GM19043 (cell line): ENCODE results near the gene LINC00237.

Experiments
- ATAC-seq: cut with Tn5 transposase; IDR thresholded peaks from one replicate; pipeline ENCODE4 v1.9.1; 2021; ENCODE audit warnings: low read depth; ENCODE audit not compliant: unreplicated experiment

The LINC00237 gene

DNA sequence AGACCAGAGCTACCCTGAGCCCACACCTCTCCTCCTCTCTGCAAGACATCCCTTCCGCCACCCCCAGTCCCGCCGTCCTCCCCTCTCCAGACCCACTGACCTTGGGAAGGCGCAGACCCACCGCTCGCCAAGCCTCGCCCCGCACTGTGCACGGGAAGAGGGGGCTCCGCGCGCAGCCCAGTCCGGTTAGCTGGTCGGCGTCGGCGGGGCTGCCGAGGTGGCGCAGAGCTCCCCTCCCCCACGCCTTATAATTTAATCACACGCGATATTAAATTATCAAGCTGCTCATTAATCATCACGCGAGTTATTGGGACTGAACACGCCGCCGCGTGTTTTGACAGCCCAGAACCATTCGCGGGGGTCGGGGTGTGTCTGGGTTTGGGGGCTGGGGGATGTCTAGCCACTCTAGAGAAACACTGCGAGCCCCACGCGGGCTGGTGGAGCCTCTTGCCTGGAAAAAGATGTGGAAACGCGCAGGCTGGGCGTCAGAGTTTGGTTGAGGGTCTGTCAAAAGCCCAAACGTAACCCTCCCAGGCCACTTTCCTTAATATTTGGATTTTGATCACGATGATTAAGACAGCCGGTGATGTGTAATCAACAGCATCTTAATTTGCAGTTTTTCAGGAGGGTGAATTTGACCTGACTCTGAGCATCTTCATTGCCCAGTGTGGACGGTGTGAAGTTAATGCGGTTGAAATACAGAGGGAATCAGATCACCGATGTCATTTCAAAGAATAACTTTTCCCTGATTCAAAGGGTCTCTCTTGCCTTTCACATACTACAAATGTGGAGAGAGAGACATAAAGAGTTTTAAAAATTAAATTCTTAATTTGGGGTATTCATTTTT is at the start of gene LINC00237:
Gene LINC00237, minus strand, starts transcription at position 188 of the 847 bp plus-strand sequence.
- ATAC-seq, result no peak

DNA sequence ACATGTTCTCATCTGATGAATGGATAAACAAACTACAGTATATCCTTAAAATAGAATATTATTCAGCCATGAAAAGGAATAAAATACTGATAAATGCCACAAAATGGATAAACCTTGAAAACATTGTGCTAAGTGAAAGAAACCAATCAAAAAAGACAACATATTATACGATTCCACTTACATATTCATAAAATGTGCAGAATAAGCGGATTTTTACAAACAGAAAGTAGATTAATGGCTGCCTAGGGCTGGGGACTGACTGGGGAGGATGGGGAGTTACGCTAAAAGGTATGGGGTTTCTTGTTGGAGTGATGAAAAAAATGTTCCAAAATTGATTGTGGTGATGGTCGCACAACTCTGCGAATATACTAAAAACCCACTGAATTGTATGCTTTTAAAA is 49.1 kb upstream of the LINC00237 start:
- ATAC-seq, result no peak

DNA sequence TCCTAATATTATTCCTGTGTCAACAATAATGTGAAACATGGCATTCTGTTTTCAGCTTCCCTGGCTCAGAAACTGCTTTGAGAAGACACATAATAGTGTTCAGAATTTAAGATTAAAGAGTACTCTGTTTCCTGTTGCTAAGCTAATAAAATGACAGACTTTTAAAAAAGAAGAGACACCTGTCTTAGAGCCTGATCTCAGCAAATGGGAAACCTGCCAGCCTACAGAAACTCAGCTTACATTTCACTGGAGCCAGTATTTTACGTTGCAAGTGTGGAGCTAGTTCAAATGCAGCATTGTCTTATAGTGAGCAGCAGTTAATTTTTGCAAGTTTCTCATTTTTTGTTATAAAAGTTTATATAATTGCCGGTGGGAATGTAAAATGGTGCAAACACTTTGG is 48.5 kb upstream of the LINC00237 start:
- no peak for ATAC-seq

DNA sequence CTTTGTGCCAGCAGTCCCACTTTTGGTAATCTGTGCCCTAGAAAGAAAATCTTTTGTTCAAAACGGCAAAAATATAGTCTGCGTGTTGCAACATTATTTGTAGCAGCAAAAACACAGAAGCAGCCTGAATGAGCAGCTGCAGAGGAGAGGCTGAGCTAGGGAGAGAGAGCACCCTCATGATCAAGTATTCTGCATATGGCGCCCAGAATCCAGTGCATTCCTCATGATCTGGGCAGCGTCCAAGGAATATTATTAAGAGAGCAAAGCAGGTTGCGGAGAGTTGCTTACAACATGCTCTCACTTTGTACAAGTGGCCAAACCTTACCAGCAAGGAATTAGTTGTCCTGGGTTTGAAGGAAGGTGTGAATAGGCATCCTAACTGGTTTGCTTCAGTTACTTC is 45.6 kb upstream of the LINC00237 start:
- no peak for ATAC-seq

DNA sequence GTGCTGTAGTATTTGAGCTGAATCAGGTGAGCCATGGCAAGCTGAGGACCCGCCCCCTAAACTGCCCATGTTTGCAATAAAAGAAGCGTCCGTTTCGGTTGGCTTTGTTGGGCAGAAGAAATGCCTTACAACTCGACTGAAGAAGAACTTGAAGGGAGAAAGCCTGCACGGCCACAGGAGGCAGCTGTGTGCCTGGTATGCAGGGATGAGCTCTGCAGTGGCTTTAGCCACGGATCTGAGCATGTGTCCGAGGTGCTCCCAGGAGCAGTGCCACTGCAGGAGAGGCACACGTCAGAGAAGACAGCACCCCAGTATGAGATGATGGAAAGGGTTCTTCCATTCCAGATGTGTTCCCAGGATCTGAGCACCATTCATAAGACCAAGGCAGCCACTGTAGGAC is 43.2 kb upstream of the LINC00237 start:
- ATAC-seq, result no peak

DNA sequence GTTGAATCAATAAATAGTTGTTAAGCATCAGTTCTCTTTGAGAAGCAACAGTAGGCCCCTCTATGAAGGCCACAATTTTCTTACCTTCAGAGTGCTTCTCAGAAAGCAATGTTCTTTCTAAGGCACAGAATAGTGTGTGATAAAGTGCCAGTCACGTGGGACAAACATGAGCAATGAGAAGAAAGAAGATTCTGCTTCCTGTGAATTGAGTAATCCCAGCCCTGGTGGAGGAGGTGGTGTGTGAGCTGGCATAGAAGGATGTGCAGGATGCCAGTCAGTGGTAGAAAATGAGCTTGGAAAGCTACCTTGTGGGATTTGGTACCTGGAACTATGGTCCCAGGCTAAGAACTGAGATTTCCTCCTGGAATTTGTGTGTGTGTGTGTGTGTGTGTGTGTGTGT is 41.4 kb upstream of the LINC00237 start:
- ATAC-seq, result no peak

DNA sequence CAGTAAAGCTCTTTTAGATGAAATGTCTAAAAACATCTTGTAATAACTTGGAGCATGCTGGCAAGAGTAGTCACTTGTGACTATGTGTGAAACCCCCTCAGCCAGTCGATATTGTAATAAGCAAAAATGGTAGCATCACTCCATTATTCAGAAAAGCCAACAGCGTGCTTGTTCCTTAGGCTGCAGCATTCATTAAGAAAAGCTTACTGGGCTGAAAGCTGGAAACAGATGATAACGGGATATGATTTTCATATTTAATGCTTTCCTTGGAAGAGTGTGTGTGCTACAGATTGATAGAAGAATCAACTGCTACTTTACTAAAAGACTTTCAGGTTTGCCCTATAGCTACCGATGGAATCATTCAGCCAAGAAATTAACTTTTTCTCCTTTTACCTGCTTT is 40.1 kb upstream of the LINC00237 start:
- no peak for ATAC-seq

DNA sequence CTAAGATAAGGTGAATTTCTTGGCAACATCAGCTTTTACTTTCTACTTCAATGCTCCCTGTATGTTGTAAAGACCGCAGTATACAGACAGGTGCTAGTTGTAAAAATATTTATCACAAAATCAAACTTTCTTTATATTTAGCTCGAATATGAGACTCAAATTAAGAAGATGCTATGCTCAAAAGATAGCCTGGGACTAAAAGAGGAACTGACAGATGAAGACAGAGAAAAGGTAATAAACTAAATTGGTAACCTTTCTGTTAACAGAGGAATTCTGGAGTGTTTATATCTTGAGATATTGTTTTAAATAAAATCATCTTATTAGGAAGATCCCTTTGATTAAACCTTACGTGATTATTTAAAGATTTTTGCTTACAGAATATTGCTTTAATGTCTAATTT is 39.3 kb upstream of the LINC00237 start:
- ATAC-seq, result no peak

DNA sequence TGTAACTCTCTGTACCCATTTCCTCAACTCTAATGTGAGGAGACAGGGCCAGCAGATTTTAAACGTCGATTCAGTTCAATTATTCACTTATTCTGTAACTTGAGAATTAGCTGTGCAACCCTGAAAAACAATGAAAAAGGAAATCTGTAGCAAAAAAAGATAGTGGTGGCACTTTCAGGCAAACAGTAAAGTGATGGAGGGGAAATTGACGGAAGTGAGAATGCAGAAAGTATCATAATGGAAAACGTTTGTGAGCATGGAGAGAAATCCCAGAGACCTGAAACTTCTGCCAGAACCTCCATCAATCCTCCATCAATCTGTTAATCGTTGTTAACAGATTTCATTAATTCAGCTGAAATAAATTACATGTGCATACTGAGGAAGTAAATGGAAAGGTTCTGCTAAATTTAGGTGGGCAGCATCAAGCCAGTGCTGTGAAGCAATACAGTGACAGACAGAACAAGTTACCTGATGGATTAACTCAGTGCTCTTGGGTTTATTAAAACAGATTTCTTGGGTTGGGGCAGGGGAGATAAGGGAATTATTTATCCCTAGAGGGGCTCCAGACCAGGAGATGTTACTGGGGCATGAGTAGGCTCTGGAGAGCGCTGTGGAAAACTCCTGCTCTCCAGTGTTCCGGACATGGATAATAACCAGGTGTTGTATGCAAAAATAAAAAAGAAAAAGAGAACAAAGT is 37.2 kb upstream of the LINC00237 start:
- no peak for ATAC-seq

DNA sequence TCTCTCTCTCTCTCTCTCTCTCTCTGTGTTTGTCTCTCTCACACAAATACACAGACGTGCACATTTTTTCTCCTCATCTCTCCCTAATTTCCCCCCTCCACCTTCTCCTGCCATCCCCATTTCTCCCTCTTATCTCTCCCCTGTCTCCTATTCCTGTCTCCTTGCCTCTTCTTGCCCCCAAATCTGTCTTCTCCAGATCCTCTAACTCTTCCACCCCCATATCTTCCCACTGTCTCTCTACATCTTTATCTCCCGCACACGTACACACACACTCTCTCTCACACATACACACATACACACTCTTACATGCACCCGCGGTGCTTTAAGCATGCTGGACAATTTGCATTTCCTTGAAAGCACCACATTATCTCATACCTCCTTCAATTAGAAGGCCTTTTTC is 35.7 kb upstream of the LINC00237 start:
- no peak for ATAC-seq

DNA sequence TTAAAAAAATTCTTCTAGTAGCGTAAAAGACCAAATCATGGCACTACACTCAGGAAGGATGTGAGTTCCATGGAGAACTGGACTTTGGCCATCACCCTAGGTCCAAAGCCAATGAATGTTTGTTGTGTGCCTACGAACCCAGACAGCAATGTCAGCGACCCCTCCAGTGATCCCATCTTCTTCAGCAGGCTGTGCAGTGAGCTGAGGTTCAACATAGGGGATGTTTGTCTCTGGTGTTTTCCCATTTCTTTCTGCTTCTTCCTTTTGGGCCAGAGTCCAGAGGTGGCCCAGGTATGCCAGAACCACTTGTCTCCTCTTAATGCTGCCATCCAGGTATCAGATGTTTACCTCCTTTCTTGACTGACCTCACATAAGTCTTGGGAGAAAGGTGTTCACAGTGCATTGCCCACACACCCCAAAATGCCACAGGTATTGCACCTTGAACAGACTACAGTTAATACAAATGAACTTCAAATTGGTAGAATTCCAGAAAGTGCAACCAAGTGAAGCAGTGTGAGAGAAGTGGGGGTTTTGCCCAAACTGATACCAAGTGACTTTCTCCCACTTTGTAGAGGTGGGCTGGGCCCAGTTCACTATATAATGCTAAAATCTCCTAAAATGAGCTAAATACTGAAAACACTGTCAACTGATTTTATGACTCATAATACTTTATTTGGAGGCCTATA is 33.9 kb upstream of the LINC00237 start:
- ATAC-seq, result no peak

DNA sequence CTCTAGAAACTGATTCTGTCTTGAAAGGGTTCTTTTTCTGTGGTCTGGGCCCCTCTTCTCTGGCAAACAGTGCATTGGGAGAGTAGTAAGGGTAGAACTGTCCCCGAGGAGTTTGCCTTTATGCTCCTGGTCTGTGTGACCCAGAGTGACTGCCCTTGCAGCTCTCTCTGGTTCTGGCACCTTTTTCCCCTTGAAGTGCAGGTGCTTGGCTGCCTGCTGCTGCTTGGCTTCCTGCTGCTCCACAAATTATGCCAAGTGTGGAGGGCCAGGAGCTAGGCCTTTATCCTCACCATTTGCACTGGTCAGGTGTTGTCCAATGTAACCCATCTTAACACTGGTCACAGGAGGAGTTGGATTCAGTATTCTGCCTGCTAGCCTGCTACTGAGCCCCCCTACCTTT is 30.9 kb upstream of the LINC00237 start:
- no peak for ATAC-seq

DNA sequence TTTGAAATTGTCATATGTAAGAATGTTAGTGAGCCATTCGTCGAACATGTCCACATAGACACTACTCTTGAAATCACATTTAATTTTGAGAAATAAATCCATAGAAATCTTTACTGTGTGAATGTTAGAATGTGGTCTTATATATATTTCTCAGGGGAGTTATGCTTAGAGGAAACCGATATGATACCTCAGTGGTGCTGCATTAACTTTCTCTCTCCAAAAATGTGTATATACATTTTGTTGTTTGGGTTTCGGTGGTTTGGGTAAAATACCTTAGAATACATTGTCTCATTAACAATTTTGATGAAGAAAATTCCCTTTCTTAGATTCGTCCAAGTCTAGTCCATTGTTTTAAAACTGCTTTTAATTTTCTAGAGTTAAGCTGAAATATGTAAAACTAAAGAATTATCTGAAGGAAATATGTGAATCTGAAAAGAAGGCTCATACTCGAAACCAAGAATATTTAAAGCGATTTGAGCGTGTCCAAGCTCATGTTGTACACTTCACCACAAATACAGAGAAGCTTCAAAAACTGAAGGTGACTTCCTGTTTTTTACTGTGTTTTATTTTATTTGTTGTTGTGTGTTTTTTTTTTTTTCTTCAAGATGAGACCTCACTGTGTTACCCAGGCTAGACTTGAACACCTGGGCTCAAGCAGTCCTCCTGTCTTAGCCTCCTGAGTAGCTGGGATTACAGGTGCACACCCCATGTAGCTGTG is 30.0 kb upstream of the LINC00237 start:
- ATAC-seq, result no peak

DNA sequence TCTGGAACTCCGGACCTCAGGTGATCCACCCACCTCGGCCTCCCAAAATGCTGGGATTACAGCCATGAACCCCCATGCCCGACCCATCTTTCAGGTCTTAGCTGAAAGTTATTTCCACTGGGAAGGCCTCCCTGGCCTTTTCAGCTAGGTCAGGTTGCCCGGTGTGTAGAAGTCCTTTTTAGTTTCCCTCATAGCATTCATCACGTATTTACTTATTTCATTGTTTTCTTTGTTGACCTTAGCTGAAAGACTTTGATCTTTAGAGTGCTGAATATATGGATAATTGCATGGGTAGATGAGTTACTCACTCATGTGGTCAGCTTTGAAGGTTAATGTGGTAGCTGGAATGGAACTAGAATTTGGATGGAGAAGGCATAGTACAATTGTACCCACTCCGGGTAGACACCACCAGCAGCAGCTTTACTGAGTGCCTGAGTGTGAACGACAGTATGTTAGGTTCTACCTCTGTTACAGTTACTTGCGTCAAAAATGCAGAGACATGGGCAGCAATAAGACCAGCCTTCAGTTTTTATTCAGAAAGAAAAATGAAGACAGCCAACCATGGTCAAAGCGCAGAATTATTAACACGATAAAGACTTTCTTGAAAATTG is 28.8 kb upstream of the LINC00237 start:
- ATAC-seq, result no peak

DNA sequence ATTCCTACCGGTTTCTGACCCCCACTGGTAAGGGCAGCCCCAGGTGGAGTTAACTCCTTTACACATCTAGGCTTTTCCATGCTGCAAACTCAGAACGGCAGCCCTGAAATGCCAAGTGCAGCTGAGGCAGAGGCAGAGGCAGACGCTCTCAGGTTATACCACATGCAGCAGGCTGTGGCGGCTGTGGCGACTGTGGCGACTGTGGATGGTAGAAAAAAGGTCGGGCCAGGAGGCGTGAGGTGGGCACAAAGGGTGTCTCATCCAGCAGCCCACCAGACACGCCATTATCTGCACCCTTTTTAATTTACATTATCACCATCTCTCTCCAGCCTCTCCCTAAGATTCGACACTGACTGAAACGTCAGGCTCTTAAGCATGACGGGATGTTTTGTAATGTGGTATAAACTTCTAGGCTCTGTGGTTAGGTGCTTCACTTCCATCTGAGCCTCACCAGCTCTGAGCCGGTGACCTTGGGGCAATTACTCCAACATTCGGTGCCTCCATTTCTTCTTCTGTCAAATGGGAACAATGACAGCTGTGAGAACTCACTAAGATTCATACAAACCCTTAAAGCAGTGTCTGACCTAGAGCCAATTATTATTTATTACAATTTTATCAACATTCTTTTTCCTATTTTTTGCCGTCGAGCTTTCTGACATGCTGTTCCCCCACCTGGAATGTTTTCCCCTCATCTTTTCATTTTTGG is 27.9 kb upstream of the LINC00237 start:
- ATAC-seq, result no peak

DNA sequence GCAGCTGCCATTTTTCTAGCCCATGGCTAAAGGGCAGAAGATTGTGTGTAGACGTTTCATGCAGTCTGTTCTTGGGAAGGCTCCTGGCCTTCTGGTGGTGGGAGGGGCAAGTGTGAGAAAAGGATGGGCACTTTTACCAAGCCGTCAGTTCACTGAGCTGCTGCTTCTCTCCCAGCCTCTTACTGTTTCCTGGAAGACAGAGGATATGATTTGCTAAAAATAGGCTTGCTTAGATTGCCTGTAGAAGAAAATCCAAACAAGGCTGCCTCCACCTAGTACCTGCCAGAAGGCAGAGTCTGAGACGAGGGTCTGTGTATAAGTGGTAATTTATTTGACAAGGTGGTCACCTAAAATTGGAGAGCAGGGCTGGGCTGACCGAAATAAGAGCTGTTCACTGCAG is 27.2 kb upstream of the LINC00237 start:
- ATAC-seq, result no peak

DNA sequence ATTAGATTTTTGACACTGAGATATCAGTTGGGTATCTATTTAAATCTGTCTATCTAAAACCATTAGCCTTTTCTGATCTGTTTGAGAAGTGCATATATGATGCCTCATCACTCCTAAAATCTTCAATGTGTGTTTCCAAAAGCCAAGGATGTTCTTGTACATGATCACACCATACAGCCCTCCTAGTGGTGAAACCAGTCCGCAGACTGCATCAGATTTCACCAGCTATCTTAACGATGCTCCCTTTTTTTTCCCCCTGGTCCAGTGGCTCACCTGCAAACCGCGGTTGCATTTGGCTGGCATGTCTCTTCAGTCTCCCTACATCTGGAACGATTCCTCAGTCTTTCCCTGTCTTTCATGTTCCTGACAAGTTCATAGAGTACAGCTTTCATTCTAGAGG is 23.7 kb upstream of the LINC00237 start:
- ATAC-seq, result no peak

DNA sequence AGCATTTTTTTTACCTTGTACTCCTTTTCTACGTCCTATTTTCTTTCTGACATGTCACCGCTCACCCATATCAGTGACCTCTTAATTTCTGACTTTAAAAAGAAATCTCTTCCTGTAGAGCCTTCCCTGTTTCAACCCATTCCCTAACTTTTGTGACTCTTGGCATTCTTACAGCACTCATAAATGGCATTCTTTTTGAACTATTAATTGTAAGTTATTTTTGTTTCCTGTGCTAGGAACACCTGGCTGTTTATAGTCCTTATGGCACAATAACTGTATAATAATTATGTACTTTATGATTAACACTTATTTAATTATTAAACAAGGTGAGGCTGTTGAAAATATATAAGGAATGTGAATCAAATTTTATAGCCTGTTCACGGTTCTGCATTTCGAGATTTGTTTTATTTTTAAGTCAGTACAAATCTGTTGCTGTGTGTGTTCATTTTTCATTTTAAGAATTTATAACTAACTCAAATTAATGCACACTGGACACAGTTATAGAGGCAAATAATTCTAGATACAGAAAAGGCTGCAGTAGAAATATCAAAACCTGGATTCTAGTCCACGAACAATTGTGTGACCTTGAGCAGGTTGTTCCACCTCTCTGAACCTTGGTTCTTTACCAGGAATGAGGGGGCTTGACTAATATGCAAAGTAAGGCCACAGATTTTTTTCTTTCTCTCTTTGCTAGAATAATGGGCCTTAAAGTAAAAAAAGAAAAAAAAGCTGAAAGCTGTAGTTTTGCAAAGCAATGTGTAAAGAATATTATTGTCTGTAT is 21.2 kb upstream of the LINC00237 start:
- no peak for ATAC-seq

DNA sequence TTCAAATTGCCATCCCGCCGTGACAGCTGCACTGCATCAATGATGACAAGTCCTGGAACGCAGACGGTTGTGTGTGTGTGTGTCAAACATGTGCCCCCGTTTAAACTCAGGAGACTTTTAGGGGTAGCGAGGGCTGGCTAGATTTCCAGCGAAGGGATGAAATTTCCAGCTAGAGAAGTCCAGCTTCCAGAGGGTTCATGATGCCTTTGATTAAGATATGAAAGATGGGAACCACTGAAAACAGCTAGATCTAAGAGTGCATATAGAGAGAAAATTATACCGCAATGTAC is 20.4 kb upstream of the LINC00237 start:
- no peak for ATAC-seq
